WTC11 (cell line): ENCODE results near the gene STAP2. TPM values are rescaled to one million over a fixed set of nuclear protein-coding genes. Genes with fewer than 3 reads are reported as not detected.
A peak's percentile ranks its signal among the peaks of the same experiment; 100 is the strongest.

Experiments
- ATAC-seq: fragments of 200-7000 bp; cut with Tn5 transposase; 2 replicates; pipeline ENCODE4 v1.10.0; 2021; ENCODE audit warnings: mild to moderate bottlenecking, moderate library complexity
- CTCF ChIA-PET: fragments of 300-600 bp; sonication (Branson Sonifier 250); formaldehyde crosslinking; loops from one replicate; lab custom pipeline; 2021; ENCODE audit warnings: antibody characterized with exemption; lab: Charles Lee
- POLR2A ChIA-PET: fragments of 350-600 bp; sonication (Branson Sonifier 250); formaldehyde crosslinking; loops from one replicate; lab custom pipeline; 2021; ENCODE audit warnings: antibody characterized with exemption; lab: Charles Lee
- DNase-seq: peaks from one replicate; pipeline ENCODE4 v3.0.0; 2021; ENCODE audit warnings: low spot score
- H3K27ac Mint-ChIP-seq: 2 replicates; pipeline ENCODE4 v1.8.0; 2021; ENCODE audit warnings: mixed read lengths
- H3K27me3 Mint-ChIP-seq: 2 replicates; pipeline ENCODE4 v1.8.0; 2021; ENCODE audit warnings: low read depth, mild to moderate bottlenecking, moderate library complexity, mixed read lengths
- H3K36me3 Mint-ChIP-seq: 2 replicates; pipeline ENCODE4 v1.8.0; 2021; ENCODE audit warnings: mixed read lengths
- H3K4me1 Mint-ChIP-seq: 2 replicates; pipeline ENCODE4 v1.8.0; 2022; ENCODE audit warnings: mixed read lengths
- H3K4me3 Mint-ChIP-seq: 2 replicates; pipeline ENCODE4 v1.8.0; 2021; ENCODE audit warnings: mild to moderate bottlenecking, moderate library complexity, mixed read lengths
- H3K9me3 Mint-ChIP-seq: 2 replicates; pipeline ENCODE4 v1.8.0; 2021; ENCODE audit warnings: mixed read lengths
- CBFB ChIP-seq: sonication (generic); formaldehyde crosslinking; IDR thresholded peaks from 2 replicates; pipeline ENCODE4 v1.8.1; 2022; ENCODE audit warnings: mild to moderate bottlenecking, low read depth, missing genetic modification reagents
- CDX4 ChIP-seq: fragments of 250-450 bp; sonication (Bioruptor Pico); IDR thresholded peaks from 2 replicates; pipeline ENCODE4 v1.9.0; 2021; ENCODE audit warnings: moderate library complexity, mild to moderate bottlenecking, inconsistent platforms, borderline replicate concordance
- CTCF ChIP-seq: fragments of 200-600 bp; IDR thresholded peaks from 2 replicates; pipeline ENCODE4 v1.8.0; 2022; ENCODE audit warnings: antibody characterized with exemption
- ELF4 ChIP-seq: sonication (generic); formaldehyde crosslinking; IDR thresholded peaks from 2 replicates; pipeline ENCODE4 v1.8.1; 2022; ENCODE audit warnings: low read depth, mild to moderate bottlenecking, moderate library complexity, missing genetic modification reagents
- HMGA2 ChIP-seq: fragments of 250-450 bp; sonication (Bioruptor Pico); IDR thresholded peaks from 2 replicates; pipeline ENCODE4 v1.4.0; 2021; ENCODE audit warnings: mild to moderate bottlenecking, moderate library complexity
- IRF2 ChIP-seq: sonication (generic); formaldehyde crosslinking; IDR thresholded peaks from 2 replicates; pipeline ENCODE4 v1.8.0; 2022; ENCODE audit warnings: low read depth, missing genetic modification reagents, borderline replicate concordance
- JAZF1 ChIP-seq: fragments of 250-450 bp; sonication (Bioruptor Pico); IDR thresholded peaks from 2 replicates; pipeline ENCODE4 v1.9.0; 2021; ENCODE audit warnings: moderate library complexity, mild to moderate bottlenecking, inconsistent platforms
- NR1H2 ChIP-seq: sonication (generic); formaldehyde crosslinking; IDR thresholded peaks from 2 replicates; pipeline ENCODE4 v1.9.0; 2021; ENCODE audit warnings: mild to moderate bottlenecking, moderate library complexity, missing genetic modification reagents
- NR2C2 ChIP-seq: sonication (generic); formaldehyde crosslinking; IDR thresholded peaks from 2 replicates; pipeline ENCODE4 v1.8.0; 2022; ENCODE audit warnings: mild to moderate bottlenecking, missing genetic modification reagents
- NR3C1 ChIP-seq: sonication (generic); formaldehyde crosslinking; conservative IDR thresholded peaks from 2 replicates; pipeline ENCODE4 v1.8.1; 2023; ENCODE audit warnings: low read depth, mild to moderate bottlenecking, missing genetic modification reagents
- OVOL2 ChIP-seq: fragments of 250-450 bp; sonication (Bioruptor Pico); IDR thresholded peaks from 2 replicates; pipeline ENCODE4 v1.9.0; 2021; ENCODE audit warnings: mild to moderate bottlenecking, borderline replicate concordance
- SMAD4 ChIP-seq: sonication (generic); formaldehyde crosslinking; IDR thresholded peaks from 2 replicates; pipeline ENCODE4 v1.8.0; 2022; ENCODE audit warnings: mild to moderate bottlenecking, missing genetic modification reagents
- TP53 ChIP-seq: sonication (generic); formaldehyde crosslinking; IDR thresholded peaks from 2 replicates; pipeline ENCODE4 v1.8.1; 2023; ENCODE audit warnings: mild to moderate bottlenecking, missing genetic modification reagents
- ZBTB21 ChIP-seq: sonication (generic); formaldehyde crosslinking; IDR thresholded peaks from 2 replicates; pipeline ENCODE4 v1.8.1; 2023; ENCODE audit warnings: mild to moderate bottlenecking, missing genetic modification reagents, borderline replicate concordance
- ZNF263 ChIP-seq: sonication (generic); formaldehyde crosslinking; IDR thresholded peaks from 2 replicates; pipeline ENCODE4 v1.8.1; 2022; ENCODE audit warnings: low read depth, mild to moderate bottlenecking, moderate library complexity, missing genetic modification reagents
- ZNF317 ChIP-seq: sonication (generic); formaldehyde crosslinking; IDR thresholded peaks from 2 replicates; pipeline ENCODE4 v1.8.1; 2023; ENCODE audit warnings: low read depth, mild to moderate bottlenecking, moderate library complexity, missing genetic modification reagents, borderline replicate concordance
- ZNF396 ChIP-seq: fragments of 250-450 bp; sonication (Bioruptor Pico); IDR thresholded peaks from 2 replicates; pipeline ENCODE4 v1.8.0; 2021; ENCODE audit warnings: mild to moderate bottlenecking, moderate library complexity, borderline replicate concordance
- ZNF423 ChIP-seq: fragments of 250-450 bp; sonication (Bioruptor Pico); IDR thresholded peaks from 2 replicates; pipeline ENCODE4 v2.1.2; 2022; ENCODE audit warnings: mild to moderate bottlenecking, moderate library complexity
- total RNA-seq: library from RNA; stranded (reverse); gene quantifications from 3 replicates; pipeline ENCODE4 v1.2.3, GENCODE V29; 2021
- TF ChIP-seq, protein P1 (sequence below): sonication (generic); formaldehyde crosslinking; IDR thresholded peaks from 2 replicates; pipeline ENCODE4 v1.8.1; 2023; ENCODE audit warnings: mild to moderate bottlenecking, missing genetic modification reagents
- TF ChIP-seq, protein P2 (sequence below): sonication (generic); formaldehyde crosslinking; IDR thresholded peaks from 2 replicates; pipeline ENCODE4 v1.8.1; 2023; ENCODE audit warnings: mild to moderate bottlenecking, missing genetic modification reagents, borderline replicate concordance
- TF ChIP-seq, protein P3 (sequence below): sonication (generic); formaldehyde crosslinking; IDR thresholded peaks from 2 replicates; pipeline ENCODE4 v1.8.0; 2022; ENCODE audit warnings: mild to moderate bottlenecking, missing genetic modification reagents
- TF ChIP-seq, protein P4 (sequence below): fragments of 250-450 bp; sonication (Bioruptor Pico); conservative IDR thresholded peaks from 2 replicates; pipeline ENCODE4 v1.9.0; 2021; ENCODE audit warnings: mild to moderate bottlenecking
- TF ChIP-seq, protein P5 (sequence below): sonication (generic); formaldehyde crosslinking; conservative IDR thresholded peaks from 2 replicates; pipeline ENCODE4 v1.8.1; 2022; ENCODE audit warnings: mild to moderate bottlenecking, missing genetic modification reagents

STAP2 gene
- total RNA-seq, 1 experiment from 2014 or later: 18.2 TPM

DNA sequence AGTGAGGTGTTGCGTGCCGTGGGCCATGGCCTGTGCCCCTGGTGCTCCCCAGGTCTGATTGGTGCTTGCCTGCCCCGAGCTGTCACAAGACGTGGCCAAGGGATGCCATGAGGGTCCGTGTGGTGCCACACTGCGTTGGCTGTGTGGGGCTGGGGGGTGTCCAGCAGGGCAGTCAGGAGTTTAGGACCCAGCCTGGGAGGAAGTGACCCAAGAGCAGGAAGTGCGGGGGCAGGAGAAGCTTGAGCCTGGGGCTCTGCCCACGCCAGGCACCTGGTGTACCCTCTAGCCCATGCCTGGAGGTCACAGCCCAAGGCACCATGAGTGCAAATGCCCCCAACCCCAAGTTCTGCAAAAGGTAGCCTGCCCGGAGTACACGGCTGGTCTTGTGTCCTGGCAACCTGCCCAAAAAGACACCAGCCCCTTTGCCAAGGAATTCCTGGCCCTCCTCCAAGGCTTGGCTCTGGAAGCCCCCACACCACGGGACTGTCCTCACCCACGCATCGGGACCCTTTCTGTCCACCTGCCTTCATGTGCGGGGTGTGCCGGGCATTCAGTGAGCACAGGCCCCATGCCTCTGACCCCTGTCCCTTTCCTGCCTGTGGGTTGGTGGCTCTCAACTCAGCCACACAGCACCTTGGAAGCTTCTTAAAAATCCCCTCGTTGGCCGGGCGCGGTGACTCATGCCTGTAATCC is 29.6 kb upstream of the STAP2 start:
- CTCF ChIA-PET: interaction anchor here (1.0 to 1.4 kb wide), 4 partner anchors 16 to 102 kb away, joined by 3 to 6 read pairs (median 4); no protein-coding TSS in a partner anchor
- H3K9me3 Mint-ChIP-seq: no peaks in the 10 kb centered on the region
- POLR2A ChIA-PET: interaction anchor here (0.6 kb wide), 1 partner anchor 1169 kb away, joined by 5 read pairs; no protein-coding TSS in a partner anchor
- TF ChIP-seq ZBTB21: no peak
- TF ChIP-seq NR3C1 (CRISPR knock-in tag): no peak
- TF ChIP-seq JAZF1: no peak
- TF ChIP-seq, protein P1, sequence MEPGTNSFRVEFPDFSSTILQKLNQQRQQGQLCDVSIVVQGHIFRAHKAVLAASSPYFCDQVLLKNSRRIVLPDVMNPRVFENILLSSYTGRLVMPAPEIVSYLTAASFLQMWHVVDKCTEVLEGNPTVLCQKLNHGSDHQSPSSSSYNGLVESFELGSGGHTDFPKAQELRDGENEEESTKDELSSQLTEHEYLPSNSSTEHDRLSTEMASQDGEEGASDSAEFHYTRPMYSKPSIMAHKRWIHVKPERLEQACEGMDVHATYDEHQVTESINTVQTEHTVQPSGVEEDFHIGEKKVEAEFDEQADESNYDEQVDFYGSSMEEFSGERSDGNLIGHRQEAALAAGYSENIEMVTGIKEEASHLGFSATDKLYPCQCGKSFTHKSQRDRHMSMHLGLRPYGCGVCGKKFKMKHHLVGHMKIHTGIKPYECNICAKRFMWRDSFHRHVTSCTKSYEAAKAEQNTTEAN (CRISPR knock-in tag): no peak
- TF ChIP-seq CTCF: no peak
- no peak for TF ChIP-seq TP53
- TF ChIP-seq, all 79 proteins: peak for 0
- no peak overlapping the region for H3K4me3 Mint-ChIP-seq
- no peaks in the 10 kb centered on the region for H3K27me3 Mint-ChIP-seq
- H3K36me3 Mint-ChIP-seq: peaks cover 3% of the 10 kb centered on the region; the same call in 1 of the 2 replicates
- peak overlapping the region; percentile 64; the same call in 1 of the 2 replicates for H3K27ac Mint-ChIP-seq
- DNase-seq (no peak), ATAC-seq (no peak)
- peaks cover 15% of the 10 kb centered on the region for H3K4me1 Mint-ChIP-seq

- H3K27ac Mint-ChIP-seq: peak overlapping the region; percentile 27; the same call in 1 of the 2 replicates
- H3K36me3 Mint-ChIP-seq: peaks cover 3% of the 10 kb centered on the region; the same call in 1 of the 2 replicates
- H3K27me3 Mint-ChIP-seq: no peaks in the 10 kb centered on the region
- ATAC-seq: no peak
- peaks cover 15% of the 10 kb centered on the region for H3K4me1 Mint-ChIP-seq
- TF ChIP-seq, protein P2, sequence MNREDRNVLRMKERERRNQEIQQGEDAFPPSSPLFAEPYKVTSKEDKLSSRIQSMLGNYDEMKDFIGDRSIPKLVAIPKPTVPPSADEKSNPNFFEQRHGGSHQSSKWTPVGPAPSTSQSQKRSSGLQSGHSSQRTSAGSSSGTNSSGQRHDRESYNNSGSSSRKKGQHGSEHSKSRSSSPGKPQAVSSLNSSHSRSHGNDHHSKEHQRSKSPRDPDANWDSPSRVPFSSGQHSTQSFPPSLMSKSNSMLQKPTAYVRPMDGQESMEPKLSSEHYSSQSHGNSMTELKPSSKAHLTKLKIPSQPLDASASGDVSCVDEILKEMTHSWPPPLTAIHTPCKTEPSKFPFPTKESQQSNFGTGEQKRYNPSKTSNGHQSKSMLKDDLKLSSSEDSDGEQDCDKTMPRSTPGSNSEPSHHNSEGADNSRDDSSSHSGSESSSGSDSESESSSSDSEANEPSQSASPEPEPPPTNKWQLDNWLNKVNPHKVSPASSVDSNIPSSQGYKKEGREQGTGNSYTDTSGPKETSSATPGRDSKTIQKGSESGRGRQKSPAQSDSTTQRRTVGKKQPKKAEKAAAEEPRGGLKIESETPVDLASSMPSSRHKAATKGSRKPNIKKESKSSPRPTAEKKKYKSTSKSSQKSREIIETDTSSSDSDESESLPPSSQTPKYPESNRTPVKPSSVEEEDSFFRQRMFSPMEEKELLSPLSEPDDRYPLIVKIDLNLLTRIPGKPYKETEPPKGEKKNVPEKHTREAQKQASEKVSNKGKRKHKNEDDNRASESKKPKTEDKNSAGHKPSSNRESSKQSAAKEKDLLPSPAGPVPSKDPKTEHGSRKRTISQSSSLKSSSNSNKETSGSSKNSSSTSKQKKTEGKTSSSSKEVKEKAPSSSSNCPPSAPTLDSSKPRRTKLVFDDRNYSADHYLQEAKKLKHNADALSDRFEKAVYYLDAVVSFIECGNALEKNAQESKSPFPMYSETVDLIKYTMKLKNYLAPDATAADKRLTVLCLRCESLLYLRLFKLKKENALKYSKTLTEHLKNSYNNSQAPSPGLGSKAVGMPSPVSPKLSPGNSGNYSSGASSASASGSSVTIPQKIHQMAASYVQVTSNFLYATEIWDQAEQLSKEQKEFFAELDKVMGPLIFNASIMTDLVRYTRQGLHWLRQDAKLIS: no peak
- no peak for TF ChIP-seq SMAD4 (CRISPR knock-in tag)
- no peak for TF ChIP-seq HMGA2
- TF ChIP-seq, protein P3, sequence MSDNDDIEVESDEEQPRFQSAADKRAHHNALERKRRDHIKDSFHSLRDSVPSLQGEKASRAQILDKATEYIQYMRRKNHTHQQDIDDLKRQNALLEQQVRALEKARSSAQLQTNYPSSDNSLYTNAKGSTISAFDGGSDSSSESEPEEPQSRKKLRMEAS (CRISPR knock-in tag): no peak
- TF ChIP-seq ELF4 (CRISPR knock-in tag): no peak
- TF ChIP-seq, protein P4, sequence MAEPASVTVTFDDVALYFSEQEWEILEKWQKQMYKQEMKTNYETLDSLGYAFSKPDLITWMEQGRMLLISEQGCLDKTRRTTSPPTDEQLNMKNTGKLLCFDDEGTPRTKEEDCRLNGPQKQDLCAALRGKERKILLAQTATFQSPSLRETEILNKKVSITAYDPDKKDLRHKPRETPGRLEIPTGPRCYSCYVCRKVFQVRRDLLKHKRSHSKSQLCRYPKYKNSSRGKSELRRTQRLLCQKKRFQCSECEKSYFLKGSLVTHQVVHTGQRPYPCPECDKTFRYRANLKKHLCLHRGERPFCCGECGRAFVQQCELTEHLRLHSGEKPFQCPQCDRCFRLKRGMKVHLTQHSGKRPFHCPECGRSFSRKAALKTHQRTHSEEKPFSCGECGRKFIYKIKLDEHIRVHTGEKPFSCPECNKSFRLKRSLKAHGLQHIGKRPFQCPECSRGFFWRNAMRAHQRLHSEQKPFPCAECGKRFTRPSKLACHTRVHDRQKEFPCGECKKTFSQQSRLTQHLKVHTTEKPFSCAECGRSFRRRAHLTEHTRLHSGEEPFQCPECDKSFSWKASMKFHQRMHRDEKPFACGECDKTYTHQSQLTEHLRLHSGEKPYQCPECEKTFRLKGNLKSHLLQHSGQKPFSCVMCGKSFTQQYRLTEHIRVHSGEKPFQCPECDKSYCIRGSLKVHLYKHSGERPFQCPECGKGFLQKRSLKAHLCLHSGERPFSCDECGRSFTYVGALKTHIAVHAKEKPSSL (CRISPR knock-in tag): no peak
- no peak for TF ChIP-seq ZBTB21
- no peak for TF ChIP-seq CDX4
- TF ChIP-seq NR2C2 (CRISPR knock-in tag): no peak
- TF ChIP-seq ZNF396: no peak
- no peak for TF ChIP-seq NR1H2 (CRISPR knock-in tag)
- TF ChIP-seq CBFB (CRISPR knock-in tag): no peak
- TF ChIP-seq, protein P5, sequence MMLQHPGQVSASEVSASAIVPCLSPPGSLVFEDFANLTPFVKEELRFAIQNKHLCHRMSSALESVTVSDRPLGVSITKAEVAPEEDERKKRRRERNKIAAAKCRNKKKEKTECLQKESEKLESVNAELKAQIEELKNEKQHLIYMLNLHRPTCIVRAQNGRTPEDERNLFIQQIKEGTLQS (CRISPR knock-in tag): no peak
- TF ChIP-seq ZNF317 (CRISPR knock-in tag): no peak
- TF ChIP-seq IRF2 (CRISPR knock-in tag): no peak
- no peak for TF ChIP-seq ZNF423
- no peak for TF ChIP-seq ZNF263 (CRISPR knock-in tag)
- TF ChIP-seq OVOL2 (CRISPR knock-in tag): no peak
- ChIA-PET CTCF (interaction anchor here (0.8 to 6.0 kb wide), 3 partner anchors 8 to 101 kb away, joined by 3 to 37 read pairs (median 6); no protein-coding TSS in a partner anchor), POLR2A (no interaction called here)
- H3K4me3 Mint-ChIP-seq: no peak overlapping the region
- H3K9me3 Mint-ChIP-seq: no peaks in the 10 kb centered on the region
- DNase-seq: no peak
Measured at GRCh38 chr19:4367781-4368127, 29.1 kb upstream of the STAP2 start.
